Inflammatory macrophage treated with lipopolysaccharide for 1 hour (primary cell): Measurements from ENCODE around the gene SEC22C.
A peak's percentile ranks its signal among the peaks of the same experiment; 100 is the strongest.

ENCODE experiments used
- DNase-seq, 2 donors: peaks; one replicate each; pipeline ENCODE4 v3.0.0-alpha.2; 2020 to 2022

The SEC22C gene

DNA sequence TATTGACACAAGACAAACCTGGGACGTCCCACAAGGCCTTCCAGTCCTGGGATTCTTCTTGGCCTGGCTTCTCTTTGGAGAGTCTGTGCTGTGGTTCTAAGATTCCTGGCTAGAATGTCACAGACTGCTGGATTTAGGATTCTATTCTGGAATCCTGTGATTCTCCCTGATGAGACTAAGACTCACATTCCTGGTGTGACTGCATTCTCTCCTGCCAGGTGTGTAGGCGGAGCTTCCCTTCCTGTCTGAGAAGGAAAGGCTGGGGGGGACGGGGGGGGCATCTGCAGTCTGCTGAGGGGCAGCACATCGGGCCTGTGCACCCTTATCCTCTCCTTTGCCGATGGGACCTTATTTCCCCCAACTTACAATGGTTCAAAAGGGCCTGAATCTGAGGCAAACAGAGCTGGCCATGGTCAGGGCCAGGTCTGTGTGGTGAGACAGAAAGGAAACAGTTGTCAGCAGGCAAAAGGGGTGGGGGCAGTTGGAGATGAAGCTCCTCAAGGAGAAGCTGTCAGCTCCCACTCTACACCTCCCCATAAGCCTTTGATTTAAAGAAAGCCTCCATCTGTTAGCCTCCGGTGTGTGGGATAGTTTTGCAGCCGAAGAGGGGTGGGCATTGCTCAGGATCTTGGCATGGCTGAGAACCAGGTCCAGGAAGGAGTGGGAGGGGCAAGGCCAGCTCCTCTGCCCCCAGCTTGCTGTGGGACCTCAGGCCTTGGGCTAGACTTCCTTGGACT, 48.4 kb downstream of the SEC22C start:
- no peak for DNase-seq

GRCh38 chr3:42532229-42532628, 49.5 kb downstream of the SEC22C start:
- no peak for DNase-seq

DNA sequence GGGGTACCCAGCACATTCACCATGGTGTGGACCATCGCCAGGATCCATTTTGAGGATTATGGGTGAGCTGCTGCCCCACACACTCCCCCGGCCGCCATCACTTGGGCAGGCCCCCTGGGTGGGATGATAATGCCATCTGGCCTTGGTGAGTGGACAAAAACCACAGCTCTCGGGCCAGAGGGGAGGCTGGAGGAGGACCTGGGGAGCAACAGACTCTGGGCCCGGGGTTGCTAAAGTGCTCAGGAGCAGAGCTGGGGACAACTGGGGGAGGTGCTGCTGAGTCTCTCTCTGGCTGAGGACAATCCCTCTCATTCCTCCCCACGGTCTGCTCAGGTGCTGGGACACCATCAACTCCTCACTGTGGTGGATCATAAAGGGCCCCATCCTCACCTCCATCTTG, 50.3 kb downstream of the SEC22C start:
- no peak for DNase-seq

- DNase-seq, result no peak
Measured at GRCh38 chr3:42530073-42530472, 51.7 kb downstream of the SEC22C start.

GRCh38 chr3:42529468-42529867, 52.3 kb downstream of the SEC22C start:
- DNase-seq, result peak in 1 of 2 donors; percentile 6

DNA sequence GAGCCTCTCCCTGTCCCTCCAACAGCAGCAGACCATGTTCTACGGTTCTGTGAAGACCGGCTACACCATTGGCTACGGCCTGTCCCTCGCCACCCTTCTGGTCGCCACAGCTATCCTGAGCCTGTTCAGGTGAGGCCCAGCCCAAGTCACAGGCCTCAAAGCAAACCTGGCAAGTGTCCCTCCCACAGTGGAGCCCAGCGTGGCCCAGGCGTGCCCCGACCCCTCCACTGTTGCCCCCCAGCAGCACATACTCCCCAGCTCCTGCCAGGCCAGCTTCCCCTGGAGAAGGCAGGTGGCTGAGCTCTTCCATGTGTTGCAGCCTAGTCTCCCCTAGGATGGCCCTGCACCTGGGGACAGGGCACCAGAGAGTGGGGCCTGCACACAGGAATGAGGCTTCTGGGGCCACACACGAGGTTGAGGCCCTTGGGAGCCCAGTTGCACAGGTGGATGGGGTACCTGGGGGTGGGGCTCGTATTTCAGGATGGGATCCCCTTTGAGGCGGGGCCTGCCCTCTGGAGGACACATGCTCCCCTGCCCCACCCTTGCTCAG, 54.3 kb downstream of the SEC22C start:
- DNase-seq, result no peak

- no peak for DNase-seq
Measured at GRCh38 chr3:42526616-42527367, 55.0 kb downstream of the SEC22C start.

DNA sequence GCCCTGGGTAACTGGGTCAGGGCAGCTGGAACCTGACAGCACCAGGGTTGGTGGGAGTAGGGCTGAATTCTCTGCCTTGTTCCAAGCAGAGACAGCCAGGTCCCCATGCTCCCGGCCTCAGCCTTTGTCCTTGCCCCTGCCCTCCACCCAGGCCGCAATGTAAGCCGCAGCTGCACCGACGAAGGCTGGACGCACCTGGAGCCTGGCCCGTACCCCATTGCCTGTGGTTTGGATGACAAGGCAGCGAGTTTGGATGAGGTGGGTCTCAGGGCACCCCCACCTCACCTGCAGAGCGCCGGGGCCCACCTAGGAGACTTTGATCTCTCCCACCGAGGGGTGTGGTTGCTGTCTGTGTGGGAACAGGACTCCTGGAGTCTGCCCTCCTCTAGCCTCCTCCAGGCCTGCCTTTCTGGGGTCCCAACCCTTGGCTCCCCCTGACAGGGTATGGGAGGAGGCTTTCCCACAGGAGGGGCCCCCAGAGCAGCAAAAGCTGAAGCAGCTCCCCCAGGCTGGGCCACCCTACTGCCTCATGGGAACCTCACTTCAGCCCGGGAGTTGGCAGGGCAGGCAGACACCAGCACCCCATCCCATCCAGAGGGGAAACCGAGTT, 55.9 kb downstream of the SEC22C start:
- DNase-seq, result no peak

DNA sequence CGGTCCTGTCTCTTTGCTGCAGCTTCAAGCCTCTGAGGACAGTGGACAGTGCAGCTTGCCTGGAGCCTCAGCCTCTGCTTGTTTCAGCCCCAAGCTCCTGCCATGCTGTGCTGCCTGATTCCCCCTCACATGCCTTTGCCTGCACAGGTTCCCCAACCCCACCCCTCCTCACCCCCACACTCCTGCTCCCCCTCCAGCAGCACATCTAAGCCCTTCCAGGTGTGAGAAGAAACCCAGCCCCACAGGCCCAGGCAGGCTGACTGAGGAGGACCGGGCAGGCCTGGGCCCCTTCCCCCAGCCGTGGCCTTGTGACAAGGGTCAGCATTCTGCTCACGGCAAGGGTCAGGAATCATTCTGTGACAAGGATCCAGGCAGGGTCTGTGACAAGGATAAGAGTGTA, 56.6 kb downstream of the SEC22C start:
- DNase-seq, result no peak

GRCh38 chr3:42524751-42525150, 57.0 kb downstream of the SEC22C start:
- DNase-seq, result no peak

DNA sequence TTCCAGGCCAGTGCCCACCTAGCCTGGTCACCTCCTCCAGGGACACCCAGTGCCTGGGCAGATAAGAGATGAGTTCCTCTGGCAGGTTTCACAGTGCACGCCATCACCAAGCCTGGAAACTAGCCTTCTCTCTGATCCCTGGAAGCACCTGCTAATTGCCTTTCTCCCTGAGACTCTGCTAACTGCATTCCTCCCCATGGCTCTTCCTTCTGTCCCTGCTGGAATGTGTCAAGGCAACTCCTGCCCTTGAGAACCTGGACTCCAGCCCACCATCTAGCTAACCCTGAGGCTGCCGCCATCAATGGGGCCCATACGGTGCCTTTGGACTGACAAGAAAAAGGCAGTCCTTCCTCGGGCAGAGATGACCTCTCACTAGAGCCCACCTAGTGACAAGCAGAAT, 60.9 kb downstream of the SEC22C start:
- DNase-seq, result no peak

GRCh38 chr3:42520336-42520735, 61.4 kb downstream of the SEC22C start:
- no peak for DNase-seq

DNA sequence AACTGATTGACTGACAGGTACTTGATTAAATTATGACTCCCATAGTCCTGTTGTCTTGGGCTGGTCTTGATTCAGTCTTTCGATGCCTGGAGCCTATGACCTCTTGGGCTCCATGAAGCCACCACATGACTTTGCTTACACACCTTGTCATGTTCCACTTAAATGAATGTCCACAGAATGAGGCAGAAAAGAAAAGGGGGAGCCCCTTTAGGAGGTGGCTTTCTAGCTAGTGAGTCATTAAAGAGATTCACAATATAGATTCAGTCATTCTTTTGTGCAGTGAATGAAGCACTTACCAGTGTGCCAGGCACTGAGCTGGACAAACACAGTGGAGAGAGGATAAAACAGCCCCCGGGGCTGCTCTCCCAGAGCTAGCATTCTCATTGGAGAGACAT, 62.2 kb downstream of the SEC22C start:
- DNase-seq, result no peak

DNA sequence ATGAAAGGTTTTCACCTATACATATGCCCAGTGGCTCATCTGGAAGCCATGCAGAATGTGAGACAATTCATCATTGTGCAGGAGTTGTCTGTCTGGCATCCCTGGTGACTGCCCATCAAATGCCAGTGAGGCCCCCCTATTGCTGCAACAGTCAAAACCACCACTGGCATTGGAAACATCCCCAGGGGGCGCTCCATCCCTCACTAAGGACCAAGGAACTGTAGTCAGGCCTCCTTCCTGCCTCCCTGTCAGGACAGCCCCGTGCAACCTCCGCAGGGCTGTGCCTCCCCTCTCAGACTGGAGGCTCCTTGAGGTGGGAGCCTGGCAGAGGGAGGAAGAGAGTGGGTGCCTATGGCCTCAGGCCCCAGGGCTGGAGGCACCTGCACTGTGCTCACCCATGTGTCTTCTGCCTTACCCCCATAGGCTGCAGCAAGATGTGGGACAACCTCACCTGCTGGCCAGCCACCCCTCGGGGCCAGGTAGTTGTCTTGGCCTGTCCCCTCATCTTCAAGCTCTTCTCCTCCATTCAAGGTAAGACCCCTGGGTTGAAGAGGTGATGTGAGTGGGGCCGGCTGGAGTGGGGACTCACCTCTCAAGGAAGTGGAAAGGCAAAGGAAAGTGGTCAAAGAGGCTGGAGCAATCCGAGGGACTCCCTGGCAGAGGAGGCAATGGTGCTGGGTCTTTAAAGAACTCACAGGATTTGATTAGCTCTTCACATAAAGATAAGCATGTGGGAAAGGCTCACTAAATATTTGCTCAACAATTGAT, 62.8 kb downstream of the SEC22C start:
- DNase-seq, result peak in 1 of 2 donors; percentile 41

DNA sequence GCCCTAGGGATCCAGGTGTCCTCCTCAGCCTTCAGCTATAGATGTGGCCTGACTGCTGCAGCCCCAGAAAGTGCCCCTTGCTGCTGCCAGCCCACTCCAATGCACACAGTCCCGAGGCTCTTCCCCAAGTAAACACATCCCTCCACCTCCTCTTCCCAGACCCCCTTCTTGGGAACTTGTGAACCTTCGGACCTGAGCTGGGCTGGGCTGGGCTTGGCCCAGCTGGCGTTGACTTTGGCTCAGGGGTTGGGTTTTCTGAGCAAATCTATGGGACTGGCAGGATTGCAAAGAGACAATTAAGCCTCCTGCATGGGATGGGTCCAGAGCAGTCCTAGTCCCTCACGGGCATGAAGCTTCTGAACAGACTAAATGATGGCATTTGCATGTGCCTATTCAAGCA, 64.7 kb downstream of the SEC22C start:
- DNase-seq, result no peak

GRCh38 chr3:42516443-42516842, 65.3 kb downstream of the SEC22C start:
- no peak for DNase-seq

GRCh38 chr3:42515976-42516375, 65.8 kb downstream of the SEC22C start:
- DNase-seq, result no peak

GRCh38 chr3:42515391-42515916, 66.3 kb downstream of the SEC22C start:
- no peak for DNase-seq

DNA sequence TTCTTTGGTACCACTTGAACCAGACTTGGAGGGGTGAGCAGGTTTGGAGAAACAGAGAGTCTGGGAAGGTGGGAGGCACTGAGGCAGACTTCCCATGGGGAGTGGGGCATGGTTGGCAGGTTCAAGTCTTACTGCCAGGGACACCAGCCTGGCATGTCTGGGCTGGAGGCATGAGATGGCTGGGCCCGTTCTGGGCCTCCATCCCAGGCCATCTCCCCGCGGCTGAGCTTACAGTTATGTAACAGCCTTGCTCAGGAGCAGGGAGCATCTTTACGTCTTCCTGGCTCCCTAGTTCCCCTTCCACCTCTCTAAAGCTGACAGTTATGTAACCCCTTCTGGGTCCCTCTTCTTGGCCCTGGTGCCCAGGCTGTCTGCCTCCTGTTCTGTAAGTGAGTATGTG, 66.9 kb downstream of the SEC22C start:
- DNase-seq, result no peak

DNA sequence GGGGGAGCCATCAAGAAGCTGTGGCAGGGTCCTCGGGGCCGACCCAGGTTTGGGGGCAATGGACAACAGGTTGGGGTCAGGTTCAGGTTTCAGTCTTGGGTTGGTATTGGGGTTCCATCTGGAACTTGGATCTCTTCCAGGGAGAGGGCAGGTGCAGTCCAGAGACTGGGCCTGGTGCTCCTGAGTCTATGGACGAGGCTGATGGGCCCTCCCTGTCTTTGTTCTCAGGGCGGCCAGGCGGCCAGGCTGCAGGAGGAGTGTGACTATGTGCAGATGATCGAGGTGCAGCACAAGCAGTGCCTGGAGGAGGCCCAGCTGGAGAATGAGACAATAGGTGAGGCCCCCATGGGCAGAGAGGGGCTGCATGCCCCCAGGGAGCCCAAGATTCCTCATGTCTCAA, 68.2 kb downstream of the SEC22C start:
- no peak for DNase-seq

DNA sequence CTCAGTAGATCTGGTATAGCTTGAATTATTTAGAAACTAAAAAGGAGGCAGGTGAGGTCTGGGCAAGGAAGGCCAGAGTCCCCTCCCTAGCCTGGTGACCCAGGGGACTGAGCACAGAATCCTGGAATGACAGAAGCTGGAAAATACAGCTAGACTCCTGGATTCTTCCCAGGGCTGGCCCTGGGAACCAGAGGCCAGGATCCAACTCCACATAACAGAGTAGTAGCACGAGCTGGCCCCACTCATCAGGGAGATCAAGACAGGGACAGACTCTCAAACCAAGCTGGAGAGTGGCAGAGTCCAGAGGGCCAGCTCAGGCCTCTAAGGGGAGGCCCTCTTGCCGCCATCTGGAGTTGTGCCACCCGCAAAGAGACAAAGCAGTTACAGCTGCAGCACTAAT, 68.6 kb downstream of the SEC22C start:
- DNase-seq, result no peak

- no peak for DNase-seq
Measured at GRCh38 chr3:42511736-42512135, 70.0 kb downstream of the SEC22C start.

GRCh38 chr3:42511201-42511600, 70.6 kb downstream of the SEC22C start:
- DNase-seq, result no peak
